Measurements from ENCODE around the gene ADCY6. TPM values are rescaled to one million over a fixed set of nuclear protein-coding genes. Genes with fewer than 3 reads are reported as not detected.

Gene ADCY6
- polyA plus RNA-seq, 1 donor (not counting 4 experiments of a cell fraction or from before 2014, with no cell fraction given), result 13.2 TPM

DNA sequence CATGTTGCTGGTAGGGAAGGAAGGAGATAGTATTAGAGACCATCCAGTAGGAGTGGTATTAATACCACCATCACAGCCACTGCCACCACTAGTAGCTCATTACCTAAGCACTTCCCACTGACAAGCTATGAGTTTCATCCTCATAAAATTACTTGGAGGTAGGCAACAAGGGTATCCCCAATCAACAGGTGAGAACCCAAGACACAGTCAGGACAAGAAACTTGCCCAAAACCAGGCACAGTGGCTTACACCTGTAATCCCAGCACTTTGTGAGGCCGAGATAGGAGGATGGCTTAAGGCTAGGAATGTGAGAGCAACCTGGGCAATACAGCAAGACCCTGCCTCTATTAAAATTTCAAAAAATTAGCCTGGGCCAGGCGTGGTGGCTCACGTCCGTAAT, 5.5 kb downstream of the ADCY6 start:
- H3K9me3 ChIP-seq (ENCODE audit: control insufficient read depth, low read depth, low read length), result no peaks in the 10 kb centered on the region
- FAIRE-seq, result no peak
- no peak overlapping the region for H3K4me3 ChIP-seq (ENCODE audit: control insufficient read depth in 2 of 3, extremely low read depth in 1 of 3, insufficient read depth in 2 of 3, low read depth in 1 of 3, low read length in 3 of 3)
- H3K27me3 ChIP-seq (ENCODE audit: control insufficient read depth, extremely low read depth, insufficient read depth, low read length), result no peaks in the 10 kb centered on the region
- TF ChIP-seq, protein P1, sequence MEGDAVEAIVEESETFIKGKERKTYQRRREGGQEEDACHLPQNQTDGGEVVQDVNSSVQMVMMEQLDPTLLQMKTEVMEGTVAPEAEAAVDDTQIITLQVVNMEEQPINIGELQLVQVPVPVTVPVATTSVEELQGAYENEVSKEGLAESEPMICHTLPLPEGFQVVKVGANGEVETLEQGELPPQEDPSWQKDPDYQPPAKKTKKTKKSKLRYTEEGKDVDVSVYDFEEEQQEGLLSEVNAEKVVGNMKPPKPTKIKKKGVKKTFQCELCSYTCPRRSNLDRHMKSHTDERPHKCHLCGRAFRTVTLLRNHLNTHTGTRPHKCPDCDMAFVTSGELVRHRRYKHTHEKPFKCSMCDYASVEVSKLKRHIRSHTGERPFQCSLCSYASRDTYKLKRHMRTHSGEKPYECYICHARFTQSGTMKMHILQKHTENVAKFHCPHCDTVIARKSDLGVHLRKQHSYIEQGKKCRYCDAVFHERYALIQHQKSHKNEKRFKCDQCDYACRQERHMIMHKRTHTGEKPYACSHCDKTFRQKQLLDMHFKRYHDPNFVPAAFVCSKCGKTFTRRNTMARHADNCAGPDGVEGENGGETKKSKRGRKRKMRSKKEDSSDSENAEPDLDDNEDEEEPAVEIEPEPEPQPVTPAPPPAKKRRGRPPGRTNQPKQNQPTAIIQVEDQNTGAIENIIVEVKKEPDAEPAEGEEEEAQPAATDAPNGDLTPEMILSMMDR (optimal IDR thresholded peaks at IDR 0.05 in 1 of 3, IDR thresholded peaks at IDR 0.05 in 1 of 3, conservative IDR thresholded peaks at IDR 0.05 in 1 of 3; ENCODE audit: extremely low read depth in 1 of 3, insufficient read depth in 2 of 3, low read length in 3 of 3), result no peak
- no peak for TF ChIP-seq EZH2 (IDR thresholded peaks at IDR 0.05; ENCODE audit: low read length)
- H3K4me1 ChIP-seq (ENCODE audit: control insufficient read depth, extremely low read depth, insufficient read depth, low read length), result peaks cover 22% of the 10 kb centered on the region
- H3K9me1 ChIP-seq (ENCODE audit: control insufficient read depth, extremely low read depth, insufficient read depth, low read length), result no peaks in the 10 kb centered on the region
- H2AFZ ChIP-seq (ENCODE audit: control insufficient read depth, low read length), result no peak overlapping the region
- no peak for DNase-seq (ENCODE audit: low read depth, low spot score)
- H3K27ac ChIP-seq (ENCODE audit: control insufficient read depth, insufficient read depth, low read length), result no peak overlapping the region
- dilution Hi-C loops (cut with MboI; ENCODE audit: extremely low pct_ligation_motif_present, low sequenced_read_pairs), result no loop called here
- H3K36me3 ChIP-seq (ENCODE audit: control insufficient read depth in 2 of 2, extremely low read depth in 1 of 2, insufficient read depth in 2 of 2, low read length in 2 of 2), result peaks cover 0 to 3% of the 10 kb centered on the region in 2 experiments
- no peaks in the 10 kb centered on the region for H4K20me1 ChIP-seq (ENCODE audit: control insufficient read depth, extremely low read depth, insufficient read depth, low read length)
- H3K4me2 ChIP-seq (ENCODE audit: control insufficient read depth, extremely low read depth, insufficient read depth, low read depth, low read length), result no peak overlapping the region
- H3K9ac ChIP-seq (ENCODE audit: control insufficient read depth, extremely low read depth, insufficient read depth, low read length), result no peak overlapping the region
- H3K79me2 ChIP-seq (ENCODE audit: control insufficient read depth, insufficient read depth, low read length), result peaks cover 8% of the 10 kb centered on the region

DNA sequence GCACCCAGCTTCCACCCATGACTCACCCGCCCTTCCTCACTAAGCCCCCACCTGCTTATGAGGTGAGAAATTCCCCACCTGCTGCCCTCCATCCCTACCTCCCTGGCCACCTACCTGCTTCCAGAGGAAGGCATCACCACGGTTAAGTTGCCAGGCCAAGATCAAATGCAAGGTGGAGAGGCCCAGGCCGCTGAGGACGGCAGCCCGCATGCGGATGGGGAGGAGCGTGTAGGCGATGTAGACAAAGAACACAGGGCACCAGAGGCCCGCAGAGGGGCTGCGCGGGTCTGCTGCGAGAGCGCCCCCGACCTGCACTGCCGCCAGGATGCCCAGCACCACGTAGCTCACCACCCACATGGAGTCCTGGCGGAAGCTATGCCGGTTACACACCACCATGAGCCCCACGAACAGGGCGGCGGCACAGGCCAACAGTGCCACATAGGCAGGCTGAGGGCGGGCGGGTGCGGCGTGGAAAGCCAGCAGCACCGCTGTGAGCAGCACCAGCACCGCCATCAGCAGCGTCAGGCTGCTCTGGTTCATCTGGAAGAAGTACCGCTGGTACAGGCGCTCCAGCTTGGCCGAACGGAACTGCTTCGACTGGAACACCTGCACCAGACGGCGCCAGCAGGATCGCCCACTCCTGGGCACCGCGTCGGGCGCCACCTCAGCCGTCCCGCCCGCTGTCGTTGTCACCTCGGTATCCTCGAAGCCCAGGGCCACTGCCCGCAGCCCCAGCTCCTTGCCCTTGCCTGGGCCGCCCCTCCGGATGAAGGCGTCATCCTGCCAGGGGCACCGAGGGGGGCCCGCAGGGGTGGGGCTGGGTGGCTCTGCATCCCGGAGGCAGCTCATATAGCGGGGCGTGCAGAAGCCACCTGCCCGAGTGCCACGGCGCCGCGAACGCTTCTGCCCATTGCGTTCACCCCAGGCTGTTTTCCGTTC, 6.2 kb downstream of the ADCY6 start:
- Histone ChIP-seq H2AFZ (ENCODE audit: control insufficient read depth, low read length) (no peak overlapping the region), H3K4me1 (ENCODE audit: control insufficient read depth, extremely low read depth, insufficient read depth, low read length) (peaks cover 16% of the 10 kb centered on the region), H3K4me2 (ENCODE audit: control insufficient read depth, extremely low read depth, insufficient read depth, low read depth, low read length) (no peak overlapping the region), H3K4me3 (ENCODE audit: control insufficient read depth in 2 of 3, extremely low read depth in 1 of 3, insufficient read depth in 2 of 3, low read depth in 1 of 3, low read length in 3 of 3) (no peak overlapping the region), H4K20me1 (ENCODE audit: control insufficient read depth, extremely low read depth, insufficient read depth, low read length) (no peaks in the 10 kb centered on the region), H3K9me1 (ENCODE audit: control insufficient read depth, extremely low read depth, insufficient read depth, low read length) (no peaks in the 10 kb centered on the region), H3K27me3 (ENCODE audit: control insufficient read depth, extremely low read depth, insufficient read depth, low read length) (no peaks in the 10 kb centered on the region), H3K79me2 (ENCODE audit: control insufficient read depth, insufficient read depth, low read length) (peaks cover 8% of the 10 kb centered on the region), H3K9me3 (ENCODE audit: control insufficient read depth, low read depth, low read length) (no peaks in the 10 kb centered on the region), H3K27ac (ENCODE audit: control insufficient read depth, insufficient read depth, low read length) (no peak overlapping the region), H3K36me3 (ENCODE audit: control insufficient read depth in 2 of 2, extremely low read depth in 1 of 2, insufficient read depth in 2 of 2, low read length in 2 of 2) (peaks cover 0 to 3% of the 10 kb centered on the region in 2 experiments), H3K9ac (ENCODE audit: control insufficient read depth, extremely low read depth, insufficient read depth, low read length) (no peak overlapping the region)
- FAIRE-seq (no peak), DNase-seq (ENCODE audit: low read depth, low spot score) (no peak)
- dilution Hi-C loops (cut with MboI; ENCODE audit: extremely low pct_ligation_motif_present, low sequenced_read_pairs), result no loop called here
- TF ChIP-seq, protein P1 (optimal IDR thresholded peaks at IDR 0.05 in 1 of 3, IDR thresholded peaks at IDR 0.05 in 1 of 3, conservative IDR thresholded peaks at IDR 0.05 in 1 of 3; ENCODE audit: extremely low read depth in 1 of 3, insufficient read depth in 2 of 3, low read length in 3 of 3), result no peak

Measured in keratinocyte (primary cell).